Testis (tissue), 3 donors: ENCODE measurements around the gene PDIA4. TPM values are rescaled to one million over a fixed set of nuclear protein-coding genes. Genes with fewer than 3 reads are reported as not detected.

Source experiments
- DNase-seq: peaks from one replicate; pipeline ENCODE4 v3.0.0-alpha.2; 2019
- H3K27ac ChIP-seq, 2 donors: fragments of 200-600 bp; sonication (generic); one replicate each; pipeline ENCODE4 v1.5.1; 2019
- H3K27me3 ChIP-seq: fragments of 200-600 bp; sonication (generic); one replicate; pipeline ENCODE4 v1.5.1; 2019
- H3K36me3 ChIP-seq: fragments of 200-600 bp; sonication (generic); one replicate; pipeline ENCODE4 v1.5.1; 2017; ENCODE audit warnings: low read depth; ENCODE audit errors: missing control alignments
- H3K4me1 ChIP-seq: fragments of 200-600 bp; sonication (generic); one replicate; pipeline ENCODE4 v1.5.1; 2019
- H3K4me3 ChIP-seq, 2 donors: fragments of 200-600 bp; sonication (generic); one replicate each; pipeline ENCODE4 v1.5.1; 2017 to 2019
- H3K9me3 ChIP-seq: fragments of 200-600 bp; sonication (generic); one replicate; pipeline ENCODE4 v1.5.1; 2017
- POLR2A ChIP-seq: fragments of 450-650 bp; IDR thresholded peaks from one replicate; pipeline ENCODE4 v1.6.1; 2017; ENCODE audit warnings: antibody characterized with exemption, mild to moderate bottlenecking, moderate library complexity
- WGBS, 2 donors: methylation state at CpG; one replicate each; pipeline ENCODE4 v1.1.5; 2018; 5-methylcytosine and 5-hydroxymethylcytosine counted together
- intact Hi-C: fragments of 100-400 bp; cut with DNase I; formaldehyde crosslinking; loops from one replicate; pipeline ENCODE4 v1.15.1; 2023; ENCODE audit warnings: low total_unique reads
- polyA plus RNA-seq: library from polyadenylated mRNA; stranded (reverse); fragments of 350-450 nt; fragmentation: Illumina TruSeq; extraction: RNeasy Lipid Tissue Mini Kit (QIAGEN cat#74804); gene quantifications from one replicate; pipeline ENCODE4 v1.2.3, GENCODE V29; 2014; ENCODE audit warnings: low read depth, low replicate concordance; ENCODE audit not compliant: insufficient read depth
- total RNA-seq, 2 donors: library from RNA; depleted of rRNA; stranded (reverse); fragments of >200 nt; gene quantifications; one replicate each; pipeline ENCODE4 v1.2.3, GENCODE V29; 2016
- TF ChIP-seq, protein P1 (sequence below), 3 experiments: fragments of 450-650 bp in 2 of 3; fragments of 200-600 bp in 1 of 3; sonication (generic) in 1 of 3; IDR thresholded peaks; one replicate each; pipeline ENCODE4 v1.5.1; 2016 to 2019; ENCODE audit warnings: antibody characterized with exemption in 3 of 3, mild to moderate bottlenecking in 2 of 3, moderate library complexity in 1 of 3

Gene PDIA4
- total and polyA plus RNA-seq, 3 donors from 2014 or later: 59.3 to 86.5 (median 67.1) TPM

- H3K4me3 ChIP-seq: no peak overlapping the region
- H3K36me3 ChIP-seq: no peaks in the 10 kb centered on the region
- 80 to 98% methylated on average over 9 to 10 of the region's 10 CpGs for WGBS, 2 donors
- TF ChIP-seq, protein P1, sequence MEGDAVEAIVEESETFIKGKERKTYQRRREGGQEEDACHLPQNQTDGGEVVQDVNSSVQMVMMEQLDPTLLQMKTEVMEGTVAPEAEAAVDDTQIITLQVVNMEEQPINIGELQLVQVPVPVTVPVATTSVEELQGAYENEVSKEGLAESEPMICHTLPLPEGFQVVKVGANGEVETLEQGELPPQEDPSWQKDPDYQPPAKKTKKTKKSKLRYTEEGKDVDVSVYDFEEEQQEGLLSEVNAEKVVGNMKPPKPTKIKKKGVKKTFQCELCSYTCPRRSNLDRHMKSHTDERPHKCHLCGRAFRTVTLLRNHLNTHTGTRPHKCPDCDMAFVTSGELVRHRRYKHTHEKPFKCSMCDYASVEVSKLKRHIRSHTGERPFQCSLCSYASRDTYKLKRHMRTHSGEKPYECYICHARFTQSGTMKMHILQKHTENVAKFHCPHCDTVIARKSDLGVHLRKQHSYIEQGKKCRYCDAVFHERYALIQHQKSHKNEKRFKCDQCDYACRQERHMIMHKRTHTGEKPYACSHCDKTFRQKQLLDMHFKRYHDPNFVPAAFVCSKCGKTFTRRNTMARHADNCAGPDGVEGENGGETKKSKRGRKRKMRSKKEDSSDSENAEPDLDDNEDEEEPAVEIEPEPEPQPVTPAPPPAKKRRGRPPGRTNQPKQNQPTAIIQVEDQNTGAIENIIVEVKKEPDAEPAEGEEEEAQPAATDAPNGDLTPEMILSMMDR (IDR thresholded peaks at IDR 0.05): no peak
- TF ChIP-seq POLR2A: no peak
- no peak overlapping the region for H3K27ac ChIP-seq
- no peaks in the 10 kb centered on the region for H3K27me3 ChIP-seq
- intact Hi-C loops: loop anchor here (5.0 kb wide), 1 partner anchor 61 kb away; no protein-coding TSS in a partner anchor
- H3K4me1 ChIP-seq: no peaks in the 10 kb centered on the region
- no peak for DNase-seq
- no peaks in the 10 kb centered on the region for H3K9me3 ChIP-seq
Measured at GRCh38 chr7:149006345-149006725, 22.0 kb downstream of the PDIA4 start.

DNA sequence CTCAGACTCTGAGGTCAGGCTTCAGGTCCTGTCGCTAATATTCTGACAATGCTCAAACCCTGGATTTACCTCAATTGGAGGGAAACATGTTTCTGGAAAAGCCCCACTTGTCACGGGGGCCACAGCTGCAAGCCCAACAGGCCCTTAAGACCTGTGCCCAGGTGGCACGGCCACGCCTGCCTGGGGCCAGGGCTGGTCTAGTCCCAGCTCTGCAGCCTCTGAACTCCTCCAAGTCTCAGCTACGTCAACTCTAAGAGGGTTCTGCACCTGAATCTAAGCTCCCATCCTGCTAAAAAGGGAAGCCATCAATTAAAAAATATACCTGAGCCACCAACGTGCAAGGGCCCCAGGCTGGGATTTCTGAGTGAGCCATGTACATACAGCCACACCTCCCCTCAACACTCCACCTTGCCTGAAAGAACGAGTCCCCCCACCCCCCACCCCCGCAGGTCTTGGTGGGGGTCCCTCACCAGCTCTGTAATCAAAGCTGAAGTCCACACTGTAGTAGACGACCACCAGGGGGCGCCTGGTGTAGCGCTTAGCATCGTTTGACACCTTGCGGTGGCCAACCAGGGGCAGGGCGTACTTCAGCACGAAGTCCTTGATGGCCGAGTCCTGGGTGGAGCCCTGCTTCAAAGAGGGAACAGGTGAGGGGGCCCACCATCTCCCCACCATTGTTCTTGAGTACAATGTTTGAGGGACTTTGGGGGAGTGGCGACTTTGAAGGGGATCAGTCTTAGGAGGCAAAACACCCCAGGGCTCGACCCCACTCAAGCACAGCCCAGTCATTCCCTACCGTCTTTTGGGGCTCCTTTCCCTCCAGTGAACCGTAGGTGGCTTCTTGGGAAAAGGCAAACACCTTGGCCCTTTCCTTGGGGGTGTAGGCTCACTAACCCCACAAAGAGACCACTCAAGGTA lies 22.6 kb downstream of the PDIA4 start:
- WGBS, 2 donors: 63 to 66% methylated on average over 8 to 20 of the region's 20 CpGs
- Histone ChIP-seq H3K4me1 (no peaks in the 10 kb centered on the region), H3K9me3 (no peaks in the 10 kb centered on the region), H3K4me3 (no peak overlapping the region), H3K36me3 (no peaks in the 10 kb centered on the region), H3K27ac (no peak overlapping the region), H3K27me3 (no peaks in the 10 kb centered on the region)
- peak; percentile 89 for DNase-seq
- intact Hi-C loops: loop anchor here (5.0 kb wide), 1 partner anchor 62 kb away; no protein-coding TSS in a partner anchor
- TF ChIP-seq POLR2A: no peak
- TF ChIP-seq, protein P1 (IDR thresholded peaks at IDR 0.05): peak; percentile 65 to 88 (median 75)

GRCh38 chr7:149004405-149005370 lies 23.6 kb downstream of the PDIA4 start:
- Histone ChIP-seq H3K4me3 (no peak overlapping the region), H3K36me3 (no peaks in the 10 kb centered on the region), H3K27ac (no peak overlapping the region), H3K27me3 (no peaks in the 10 kb centered on the region), H3K4me1 (no peaks in the 10 kb centered on the region), H3K9me3 (no peaks in the 10 kb centered on the region)
- 74 to 78% methylated on average over 19 to 28 of the region's 28 CpGs for WGBS, 2 donors
- TF ChIP-seq, protein P1 (IDR thresholded peaks at IDR 0.05): no peak
- no peak for TF ChIP-seq POLR2A
- DNase-seq: no peak
- intact Hi-C loops: loop anchor here (5.0 kb wide), 1 partner anchor 63 kb away; no protein-coding TSS in a partner anchor

DNA sequence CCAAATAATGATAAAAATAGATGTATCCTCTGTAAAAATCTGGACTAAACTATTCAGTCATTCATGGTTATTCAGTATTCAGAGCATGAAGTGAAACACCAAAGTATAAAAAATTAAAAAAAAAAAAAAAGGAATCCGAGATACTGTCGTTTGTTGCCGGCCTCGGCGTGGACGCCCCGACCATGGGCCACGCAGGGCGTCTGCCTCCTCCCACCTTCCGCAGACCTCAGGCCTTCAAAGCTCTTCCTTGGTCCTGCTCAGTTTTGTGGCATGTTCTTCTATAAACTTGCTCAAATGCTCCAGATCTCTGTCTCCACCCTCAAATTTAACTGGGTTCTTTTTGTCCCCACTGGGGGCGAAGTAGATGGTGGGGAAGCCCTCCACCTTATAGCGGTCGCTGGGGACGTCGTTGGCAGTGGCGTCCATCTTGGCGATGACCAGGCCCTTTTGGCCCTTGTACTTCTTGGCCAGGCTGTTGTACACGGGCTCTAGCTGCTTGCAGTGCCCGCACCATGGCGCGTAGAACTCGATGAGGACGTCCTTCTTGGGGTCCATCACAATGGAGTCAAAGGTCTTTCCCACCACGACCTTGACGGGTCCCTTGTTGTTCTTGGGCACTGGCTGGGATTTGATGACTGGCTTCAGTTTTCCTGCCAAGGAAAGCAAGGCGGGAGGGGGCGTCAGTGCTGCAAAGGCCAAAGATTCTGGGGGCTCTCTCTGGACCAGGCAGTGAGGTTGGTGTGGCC lies 24.6 kb downstream of the PDIA4 start:
- no peaks in the 10 kb centered on the region for H3K36me3 ChIP-seq
- no peaks in the 10 kb centered on the region for H3K9me3 ChIP-seq
- intact Hi-C loops: no loop called here
- H3K27ac ChIP-seq: no peak overlapping the region
- no peaks in the 10 kb centered on the region for H3K27me3 ChIP-seq
- DNase-seq: no peak
- no peak for TF ChIP-seq POLR2A
- TF ChIP-seq, protein P1 (IDR thresholded peaks at IDR 0.05): no peak
- 91 to 94% methylated on average over 27 of the region's 27 CpGs for WGBS, 2 donors
- H3K4me3 ChIP-seq: no peak overlapping the region
- H3K4me1 ChIP-seq: no peaks in the 10 kb centered on the region
